HepG2 (cell line): ENCODE results near the gene GNG12. TPM values are rescaled to one million over a fixed set of nuclear protein-coding genes. Genes with fewer than 3 reads are reported as not detected.

ENCODE experiments used
- ATAC-seq: fragments of 200-7000 bp; cut with Tn5 transposase; 3 replicates; pipeline ENCODE4 v1.9.1; 2020; ENCODE audit warnings: mild to moderate bottlenecking, moderate library complexity
- BruUV-seq: library from RNA; stranded (reverse); fragments of 400-500 nt; replicated peaks from 2 replicates; lab custom pipeline; 2021; lab: Mats Ljungman, UMichigan
- CTCF ChIA-PET: fragments of 300-600 bp; formaldehyde crosslinking; extraction: SDS; loops from one replicate; lab custom pipeline; 2021; ENCODE audit warnings: low total read pairs, inconsistent platforms, low intra/inter-chr PET ratio; lab: Yijun Ruan, JAX
- POLR2A ChIA-PET: fragments of 350-600 bp; sonication (Branson Sonifier 250); formaldehyde crosslinking; loops from one replicate; lab custom pipeline; 2020; ENCODE audit warnings: antibody characterized with exemption, inconsistent platforms; lab: Yijun Ruan, JAX
- DNase-seq: peaks from one replicate; pipeline ENCODE4 v3.0.0-alpha.2; 2015; ENCODE audit warnings: low spot score
- FAIRE-seq: peaks from 3 replicates; lab custom pipeline; 2011; peaks lifted over from hg19 to GRCh38; lab: Jason Lieb, UNC
- H2AFZ ChIP-seq: one replicate; pipeline ENCODE4 v1.6.1; 2011; ENCODE audit warnings: low read length, inconsistent platforms
- H3K27ac ChIP-seq: fragments of 300-600 bp; 3 replicates; pipeline ENCODE4 v1.8.0; 2011; ENCODE audit warnings: mixed run types, mild to moderate bottlenecking, mixed read lengths, low read length, inconsistent platforms; ENCODE audit not compliant: insufficient read depth; ENCODE audit errors: extremely low read length
- H3K27me3 ChIP-seq, 2 experiments: fragments of 200-600 bp in 1 of 2; 2 replicates in 1 of 2; 3 replicates in 1 of 2; pipeline versions ENCODE4 v1.6.0 to v1.8.0; 2011; ENCODE audit warnings: low read length in 2 of 2, mild to moderate bottlenecking in 2 of 2, moderate library complexity in 2 of 2, inconsistent platforms in 1 of 2; ENCODE audit not compliant: insufficient read depth in 2 of 2, control insufficient read depth in 1 of 2
- H3K36me3 ChIP-seq, 2 experiments: fragments of 200-600 bp in 1 of 2; replicated peaks in 1 of 2; 2 replicates in 1 of 2; 3 replicates in 1 of 2; pipeline versions ENCODE4 v1.5.1 to v1.8.0; 2011; ENCODE audit warnings: low read length in 2 of 2, inconsistent platforms in 1 of 2; ENCODE audit not compliant: insufficient read depth in 2 of 2, control insufficient read depth in 1 of 2
- H3K4me1 ChIP-seq: 2 replicates; pipeline ENCODE4 v1.5.1; 2012; ENCODE audit warnings: low read length, inconsistent platforms; ENCODE audit not compliant: insufficient read depth
- H3K4me2 ChIP-seq: 2 replicates; pipeline ENCODE4 v1.6.0; 2011; ENCODE audit warnings: low read depth, low read length, inconsistent platforms
- H3K4me3 ChIP-seq, 3 experiments: fragments of 200-600 bp in 1 of 3; sonication (generic), shearing (Covaris generic) in 1 of 3; replicated peaks in 1 of 3; 2 replicates each; pipeline ENCODE4 v1.5.1; 2011 to 2016; ENCODE audit warnings: low read length in 3 of 3, inconsistent platforms in 2 of 3, low read depth in 2 of 3, mild to moderate bottlenecking in 2 of 3, control low read depth in 1 of 3, mixed read lengths in 1 of 3; ENCODE audit not compliant: insufficient read depth in 1 of 3
- H3K79me2 ChIP-seq: one replicate; pipeline ENCODE4 v1.6.1; 2011; ENCODE audit warnings: low read length, inconsistent platforms; ENCODE audit not compliant: insufficient read depth
- H3K9ac ChIP-seq: 2 replicates; pipeline ENCODE4 v1.6.0; 2011; ENCODE audit warnings: mild to moderate bottlenecking, low read depth, low read length, inconsistent platforms; ENCODE audit not compliant: insufficient read depth
- H3K9me3 ChIP-seq: 2 replicates; pipeline ENCODE4 v1.5.1; 2012; ENCODE audit warnings: mild to moderate bottlenecking, low read length
- H4K20me1 ChIP-seq: 2 replicates; pipeline ENCODE4 v1.6.0; 2011; ENCODE audit warnings: inconsistent platforms, mild to moderate bottlenecking, low read length, moderate library complexity; ENCODE audit not compliant: insufficient read depth
- CENPT ChIP-seq: sonication (generic); formaldehyde crosslinking; IDR thresholded peaks from 2 replicates; pipeline ENCODE4 v1.8.0; 2022; ENCODE audit warnings: low read depth, mild to moderate bottlenecking, moderate library complexity, missing genetic modification reagents
- ETV6 ChIP-seq: sonication (generic); formaldehyde crosslinking; conservative IDR thresholded peaks from 2 replicates; pipeline ENCODE4 v1.4.0; 2020; ENCODE audit warnings: missing genetic modification reagents
- GFI1 ChIP-seq: sonication (generic); formaldehyde crosslinking; IDR thresholded peaks from 2 replicates; pipeline ENCODE4 v1.5.0; 2020; ENCODE audit warnings: missing genetic modification reagents, mild to moderate bottlenecking, borderline replicate concordance
- HIVEP1 ChIP-seq: sonication (generic); formaldehyde crosslinking; IDR thresholded peaks from 2 replicates; pipeline ENCODE4 v1.4.0; 2020; ENCODE audit warnings: mild to moderate bottlenecking, missing genetic modification reagents
- MEF2D ChIP-seq: sonication (generic); formaldehyde crosslinking; IDR thresholded peaks from 2 replicates; pipeline ENCODE4 v1.5.1; 2020; ENCODE audit warnings: mild to moderate bottlenecking, missing genetic modification reagents
- THAP11 ChIP-seq: IDR thresholded peaks from 2 replicates; pipeline ENCODE4 v1.6.1; 2016; ENCODE audit warnings: missing biosample characterization, missing genetic modification reagents
- TOPORS ChIP-seq: sonication (generic); formaldehyde crosslinking; IDR thresholded peaks from 2 replicates; pipeline ENCODE4 v1.8.0; 2023; ENCODE audit warnings: mild to moderate bottlenecking, missing genetic modification reagents
- ZBTB1 ChIP-seq: sonication (generic); formaldehyde crosslinking; IDR thresholded peaks from 2 replicates; pipeline ENCODE4 v1.4.0; 2020; ENCODE audit warnings: missing genetic modification reagents, borderline replicate concordance
- ZFP36L1 ChIP-seq: sonication (generic); formaldehyde crosslinking; IDR thresholded peaks from 2 replicates; pipeline ENCODE4 v1.8.0; 2022; ENCODE audit warnings: mild to moderate bottlenecking, missing genetic modification reagents, moderate library complexity
- ZNF326 ChIP-seq: sonication (generic); formaldehyde crosslinking; IDR thresholded peaks from 2 replicates; pipeline ENCODE4 v1.4.0; 2020; ENCODE audit warnings: missing genetic modification reagents, borderline replicate concordance
- ZNF615 ChIP-seq: sonication (generic); formaldehyde crosslinking; IDR thresholded peaks from 2 replicates; pipeline ENCODE4 v1.5.0; 2020; ENCODE audit warnings: mild to moderate bottlenecking, missing genetic modification reagents, borderline replicate concordance
- WGBS: methylation state at CpG from one replicate; pipeline ENCODE4 v1.1.6; 2017; ENCODE audit warnings: low lambda C conversion rate; 5-methylcytosine and 5-hydroxymethylcytosine counted together
- in situ Hi-C: cut with HindIII; loops from 2 replicates; pipeline ENCODE4 v1.10.0; 2017; ENCODE audit warnings: low pct_unique_long_range_greater_than_20kb; ENCODE audit not compliant: extremely low pct_ligation_motif_present
- intact Hi-C: fragments of 100-400 bp; cut with micrococcal nuclease; formaldehyde crosslinking; loops from one replicate; pipeline ENCODE4 v1.10.0; 2022; ENCODE audit not compliant: unreplicated experiment
- polyA plus RNA-seq, 8 experiments: library from polyadenylated mRNA; depleted of rRNA in 3 of 8; stranded (reverse) in 7 of 8; unstranded in 1 of 8; fragments of >200 nt; fragmentation: Illumina TruSeq in 4 of 8; extraction: Trizol in 4 of 8; gene quantifications; 2 replicates each; pipeline versions ENCODE4 v1.2.1 to v1.2.3, GENCODE V29; 2011 to 2016; ENCODE audit warnings: low read depth in 4 of 8, missing spikeins in 1 of 8, mixed read lengths in 1 of 8; ENCODE audit not compliant: insufficient read depth in 1 of 8
- total RNA-seq, 5 experiments: library from RNA; depleted of rRNA; stranded (reverse); fragments of >200 nt; fragmentation: Illumina TruSeq; extraction: Trizol; gene quantifications; 2 replicates each; pipeline ENCODE4 v1.2.3, GENCODE V29; 2016; ENCODE audit warnings: low read depth in 1 of 5
- TF ChIP-seq, protein P1 (sequence below): sonication (generic); formaldehyde crosslinking; IDR thresholded peaks from 2 replicates; pipeline ENCODE4 v1.9.0; 2021; ENCODE audit warnings: missing genetic modification reagents, borderline replicate concordance
- TF ChIP-seq, protein P2 (sequence below): sonication (generic); formaldehyde crosslinking; IDR thresholded peaks from 2 replicates; pipeline ENCODE4 v1.4.0; 2020; ENCODE audit warnings: missing genetic modification reagents
- TF ChIP-seq, protein P3 (sequence below): sonication (generic); formaldehyde crosslinking; IDR thresholded peaks from 2 replicates; pipeline ENCODE4 v1.5.0; 2020; ENCODE audit warnings: missing genetic modification reagents
- TF ChIP-seq, protein P4 (sequence below): IDR thresholded peaks from 2 replicates; pipeline ENCODE4 v1.4.0; 2020; ENCODE audit warnings: mild to moderate bottlenecking, missing genetic modification reagents

GNG12 gene
- total and polyA plus RNA-seq, 2 of the 13 experiments (the other 11 are each of a cell fraction or from before 2014, with no cell fraction given) = 0.11 TPM

- TF ChIP-seq, protein P1, sequence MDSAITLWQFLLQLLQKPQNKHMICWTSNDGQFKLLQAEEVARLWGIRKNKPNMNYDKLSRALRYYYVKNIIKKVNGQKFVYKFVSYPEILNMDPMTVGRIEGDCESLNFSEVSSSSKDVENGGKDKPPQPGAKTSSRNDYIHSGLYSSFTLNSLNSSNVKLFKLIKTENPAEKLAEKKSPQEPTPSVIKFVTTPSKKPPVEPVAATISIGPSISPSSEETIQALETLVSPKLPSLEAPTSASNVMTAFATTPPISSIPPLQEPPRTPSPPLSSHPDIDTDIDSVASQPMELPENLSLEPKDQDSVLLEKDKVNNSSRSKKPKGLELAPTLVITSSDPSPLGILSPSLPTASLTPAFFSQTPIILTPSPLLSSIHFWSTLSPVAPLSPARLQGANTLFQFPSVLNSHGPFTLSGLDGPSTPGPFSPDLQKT = no peak
- TF ChIP-seq ZNF326 (no peak), HIVEP1 (no peak)
Observed at GRCh38 chr1:67784545-67785186, 48.6 kb downstream of the GNG12 start (continued).

- no peaks in the 10 kb centered on the region for H3K27me3 ChIP-seq
- H3K4me2 ChIP-seq = no peak overlapping the region
- no peaks in the 10 kb centered on the region for H3K36me3 ChIP-seq
- ChIA-PET POLR2A (no interaction called here), CTCF (no interaction called here)
- ATAC-seq (no peak), FAIRE-seq (no peak), DNase-seq (no peak)
- no peak overlapping the region for H2AFZ ChIP-seq
- in situ Hi-C loops (no loop called here), intact Hi-C loops (no loop called here)
- no peak overlapping the region for H3K4me3 ChIP-seq
- no peaks in the 10 kb centered on the region for H3K9me3 ChIP-seq
- TF ChIP-seq ZNF615 (CRISPR knock-in tag) (no peak), ZBTB1 (CRISPR knock-in tag) (no peak), ZFP36L1 (CRISPR knock-in tag) (no peak), THAP11 (CRISPR knock-in tag) (no peak), CENPT (CRISPR knock-in tag) (no peak), ETV6 (CRISPR knock-in tag) (no peak), TOPORS (CRISPR knock-in tag) (no peak), MEF2D (no peak), GFI1 (CRISPR knock-in tag) (no peak)
- TF ChIP-seq, protein P2, sequence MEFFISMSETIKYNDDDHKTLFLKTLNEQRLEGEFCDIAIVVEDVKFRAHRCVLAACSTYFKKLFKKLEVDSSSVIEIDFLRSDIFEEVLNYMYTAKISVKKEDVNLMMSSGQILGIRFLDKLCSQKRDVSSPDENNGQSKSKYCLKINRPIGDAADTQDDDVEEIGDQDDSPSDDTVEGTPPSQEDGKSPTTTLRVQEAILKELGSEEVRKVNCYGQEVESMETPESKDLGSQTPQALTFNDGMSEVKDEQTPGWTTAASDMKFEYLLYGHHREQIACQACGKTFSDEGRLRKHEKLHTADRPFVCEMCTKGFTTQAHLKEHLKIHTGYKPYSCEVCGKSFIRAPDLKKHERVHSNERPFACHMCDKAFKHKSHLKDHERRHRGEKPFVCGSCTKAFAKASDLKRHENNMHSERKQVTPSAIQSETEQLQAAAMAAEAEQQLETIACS = no peak
- TF ChIP-seq, protein P3, sequence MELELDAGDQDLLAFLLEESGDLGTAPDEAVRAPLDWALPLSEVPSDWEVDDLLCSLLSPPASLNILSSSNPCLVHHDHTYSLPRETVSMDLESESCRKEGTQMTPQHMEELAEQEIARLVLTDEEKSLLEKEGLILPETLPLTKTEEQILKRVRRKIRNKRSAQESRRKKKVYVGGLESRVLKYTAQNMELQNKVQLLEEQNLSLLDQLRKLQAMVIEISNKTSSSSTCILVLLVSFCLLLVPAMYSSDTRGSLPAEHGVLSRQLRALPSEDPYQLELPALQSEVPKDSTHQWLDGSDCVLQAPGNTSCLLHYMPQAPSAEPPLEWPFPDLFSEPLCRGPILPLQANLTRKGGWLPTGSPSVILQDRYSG (CRISPR knock-in tag) = no peak
- TF ChIP-seq, protein P4, sequence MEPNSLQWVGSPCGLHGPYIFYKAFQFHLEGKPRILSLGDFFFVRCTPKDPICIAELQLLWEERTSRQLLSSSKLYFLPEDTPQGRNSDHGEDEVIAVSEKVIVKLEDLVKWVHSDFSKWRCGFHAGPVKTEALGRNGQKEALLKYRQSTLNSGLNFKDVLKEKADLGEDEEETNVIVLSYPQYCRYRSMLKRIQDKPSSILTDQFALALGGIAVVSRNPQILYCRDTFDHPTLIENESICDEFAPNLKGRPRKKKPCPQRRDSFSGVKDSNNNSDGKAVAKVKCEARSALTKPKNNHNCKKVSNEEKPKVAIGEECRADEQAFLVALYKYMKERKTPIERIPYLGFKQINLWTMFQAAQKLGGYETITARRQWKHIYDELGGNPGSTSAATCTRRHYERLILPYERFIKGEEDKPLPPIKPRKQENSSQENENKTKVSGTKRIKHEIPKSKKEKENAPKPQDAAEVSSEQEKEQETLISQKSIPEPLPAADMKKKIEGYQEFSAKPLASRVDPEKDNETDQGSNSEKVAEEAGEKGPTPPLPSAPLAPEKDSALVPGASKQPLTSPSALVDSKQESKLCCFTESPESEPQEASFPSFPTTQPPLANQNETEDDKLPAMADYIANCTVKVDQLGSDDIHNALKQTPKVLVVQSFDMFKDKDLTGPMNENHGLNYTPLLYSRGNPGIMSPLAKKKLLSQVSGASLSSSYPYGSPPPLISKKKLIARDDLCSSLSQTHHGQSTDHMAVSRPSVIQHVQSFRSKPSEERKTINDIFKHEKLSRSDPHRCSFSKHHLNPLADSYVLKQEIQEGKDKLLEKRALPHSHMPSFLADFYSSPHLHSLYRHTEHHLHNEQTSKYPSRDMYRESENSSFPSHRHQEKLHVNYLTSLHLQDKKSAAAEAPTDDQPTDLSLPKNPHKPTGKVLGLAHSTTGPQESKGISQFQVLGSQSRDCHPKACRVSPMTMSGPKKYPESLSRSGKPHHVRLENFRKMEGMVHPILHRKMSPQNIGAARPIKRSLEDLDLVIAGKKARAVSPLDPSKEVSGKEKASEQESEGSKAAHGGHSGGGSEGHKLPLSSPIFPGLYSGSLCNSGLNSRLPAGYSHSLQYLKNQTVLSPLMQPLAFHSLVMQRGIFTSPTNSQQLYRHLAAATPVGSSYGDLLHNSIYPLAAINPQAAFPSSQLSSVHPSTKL (CRISPR knock-in tag) = no peak
- no peaks in the 10 kb centered on the region for H3K4me1 ChIP-seq
- H3K79me2 ChIP-seq = no peaks in the 10 kb centered on the region
- 0% methylated on average over 2 of the region's 2 CpGs for WGBS
- H4K20me1 ChIP-seq = no peaks in the 10 kb centered on the region
- no peak overlapping the region for H3K9ac ChIP-seq
- H3K27ac ChIP-seq = no peak overlapping the region
- BruUV-seq = no TSS peak
Observed at GRCh38 chr1:67780637-67781036, 52.6 kb downstream of the GNG12 start.
